ENCODE data around the gene TIAM2. TPM values are rescaled to one million over a fixed set of nuclear protein-coding genes. Genes with fewer than 3 reads are reported as not detected.

The TIAM2 gene
- total and polyA plus RNA-seq, 2 experiments from 2014 or later = 14.2 to 24.4 TPM

DNA sequence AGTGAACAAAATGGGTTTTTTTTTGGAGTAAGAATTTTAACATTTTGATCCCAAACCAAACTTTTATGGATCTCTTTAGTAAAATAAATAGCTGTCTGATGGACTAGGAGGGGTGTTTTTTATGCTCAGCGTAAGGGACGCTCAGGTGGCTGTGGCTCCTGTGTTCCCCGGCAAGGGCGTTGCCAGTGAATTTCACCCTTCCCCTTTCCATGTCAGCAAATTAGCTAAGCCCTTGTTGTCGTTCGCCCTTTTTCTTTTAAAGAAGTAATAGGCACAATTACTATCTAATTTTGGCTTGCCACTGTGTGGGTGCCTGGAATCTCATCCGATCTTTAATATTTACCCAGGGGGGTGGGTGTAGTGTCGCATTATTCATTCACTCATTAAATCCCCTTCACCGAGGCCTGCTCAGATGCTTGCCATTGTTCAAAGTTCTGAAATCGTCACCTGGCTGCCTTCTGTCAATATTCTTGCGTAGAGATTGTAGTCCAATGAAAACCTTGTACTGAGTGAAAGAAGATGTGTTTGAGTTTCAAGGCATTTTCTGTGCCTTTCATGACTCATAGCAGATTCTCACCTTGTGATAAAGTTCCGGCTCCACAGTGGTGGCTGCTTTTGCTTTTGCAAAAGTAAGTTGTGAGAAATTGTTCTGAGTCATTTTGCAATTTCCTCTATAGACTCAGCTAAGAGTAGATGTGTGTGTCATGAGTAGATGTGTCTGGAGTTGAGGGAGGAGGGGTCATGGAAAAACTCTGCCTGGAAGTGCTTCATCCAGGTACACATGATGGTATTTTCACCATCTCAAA, 228.7 kb downstream of the TIAM2 start:
- Histone ChIP-seq H3K79me2 (replicated peaks; ENCODE audit: insufficient read depth) (no peaks in the 10 kb centered on the region), H3K27me3 (ENCODE audit: insufficient read depth) (no peaks in the 10 kb centered on the region), H2AFZ (no peak overlapping the region), H3K9me2 (ENCODE audit: insufficient read depth) (no peaks in the 10 kb centered on the region), H3K27ac (ENCODE audit: low read depth) (0 out of 2 replicates have a peak overlapping the region, but pooled peaks have one; percentile 19), H3K4me2 (no peak overlapping the region), H3F3A (replicated peaks; ENCODE audit: low read depth) (no peaks in the 10 kb centered on the region), H3K4me3 (no peak overlapping the region), H3K4me1 (ENCODE audit: insufficient read depth) (peaks cover 10% of the 10 kb centered on the region; the same call in 1 of the 2 replicates), H3K36me3 (ENCODE audit: insufficient read depth) (no peaks in the 10 kb centered on the region), H4K20me1 (replicated peaks; ENCODE audit: insufficient read depth) (no peaks in the 10 kb centered on the region)
- TF ChIP-seq EZH2phosphoT487 (IDR thresholded peaks at IDR 0.05; ENCODE audit: unreplicated experiment) = no peak
- TF ChIP-seq, protein P1, sequence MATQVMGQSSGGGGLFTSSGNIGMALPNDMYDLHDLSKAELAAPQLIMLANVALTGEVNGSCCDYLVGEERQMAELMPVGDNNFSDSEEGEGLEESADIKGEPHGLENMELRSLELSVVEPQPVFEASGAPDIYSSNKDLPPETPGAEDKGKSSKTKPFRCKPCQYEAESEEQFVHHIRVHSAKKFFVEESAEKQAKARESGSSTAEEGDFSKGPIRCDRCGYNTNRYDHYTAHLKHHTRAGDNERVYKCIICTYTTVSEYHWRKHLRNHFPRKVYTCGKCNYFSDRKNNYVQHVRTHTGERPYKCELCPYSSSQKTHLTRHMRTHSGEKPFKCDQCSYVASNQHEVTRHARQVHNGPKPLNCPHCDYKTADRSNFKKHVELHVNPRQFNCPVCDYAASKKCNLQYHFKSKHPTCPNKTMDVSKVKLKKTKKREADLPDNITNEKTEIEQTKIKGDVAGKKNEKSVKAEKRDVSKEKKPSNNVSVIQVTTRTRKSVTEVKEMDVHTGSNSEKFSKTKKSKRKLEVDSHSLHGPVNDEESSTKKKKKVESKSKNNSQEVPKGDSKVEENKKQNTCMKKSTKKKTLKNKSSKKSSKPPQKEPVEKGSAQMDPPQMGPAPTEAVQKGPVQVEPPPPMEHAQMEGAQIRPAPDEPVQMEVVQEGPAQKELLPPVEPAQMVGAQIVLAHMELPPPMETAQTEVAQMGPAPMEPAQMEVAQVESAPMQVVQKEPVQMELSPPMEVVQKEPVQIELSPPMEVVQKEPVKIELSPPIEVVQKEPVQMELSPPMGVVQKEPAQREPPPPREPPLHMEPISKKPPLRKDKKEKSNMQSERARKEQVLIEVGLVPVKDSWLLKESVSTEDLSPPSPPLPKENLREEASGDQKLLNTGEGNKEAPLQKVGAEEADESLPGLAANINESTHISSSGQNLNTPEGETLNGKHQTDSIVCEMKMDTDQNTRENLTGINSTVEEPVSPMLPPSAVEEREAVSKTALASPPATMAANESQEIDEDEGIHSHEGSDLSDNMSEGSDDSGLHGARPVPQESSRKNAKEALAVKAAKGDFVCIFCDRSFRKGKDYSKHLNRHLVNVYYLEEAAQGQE (IDR thresholded peaks at IDR 0.05; ENCODE audit: unreplicated experiment) = no peak
- TF ChIP-seq, protein P2, sequence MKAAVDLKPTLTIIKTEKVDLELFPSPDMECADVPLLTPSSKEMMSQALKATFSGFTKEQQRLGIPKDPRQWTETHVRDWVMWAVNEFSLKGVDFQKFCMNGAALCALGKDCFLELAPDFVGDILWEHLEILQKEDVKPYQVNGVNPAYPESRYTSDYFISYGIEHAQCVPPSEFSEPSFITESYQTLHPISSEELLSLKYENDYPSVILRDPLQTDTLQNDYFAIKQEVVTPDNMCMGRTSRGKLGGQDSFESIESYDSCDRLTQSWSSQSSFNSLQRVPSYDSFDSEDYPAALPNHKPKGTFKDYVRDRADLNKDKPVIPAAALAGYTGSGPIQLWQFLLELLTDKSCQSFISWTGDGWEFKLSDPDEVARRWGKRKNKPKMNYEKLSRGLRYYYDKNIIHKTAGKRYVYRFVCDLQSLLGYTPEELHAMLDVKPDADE (IDR thresholded peaks at IDR 0.05) = no peak
- TF ChIP-seq ZNF331 (CRISPR knock-in tag; IDR thresholded peaks at IDR 0.05; ENCODE audit: low read depth) = no peak
- TF ChIP-seq, protein P3, sequence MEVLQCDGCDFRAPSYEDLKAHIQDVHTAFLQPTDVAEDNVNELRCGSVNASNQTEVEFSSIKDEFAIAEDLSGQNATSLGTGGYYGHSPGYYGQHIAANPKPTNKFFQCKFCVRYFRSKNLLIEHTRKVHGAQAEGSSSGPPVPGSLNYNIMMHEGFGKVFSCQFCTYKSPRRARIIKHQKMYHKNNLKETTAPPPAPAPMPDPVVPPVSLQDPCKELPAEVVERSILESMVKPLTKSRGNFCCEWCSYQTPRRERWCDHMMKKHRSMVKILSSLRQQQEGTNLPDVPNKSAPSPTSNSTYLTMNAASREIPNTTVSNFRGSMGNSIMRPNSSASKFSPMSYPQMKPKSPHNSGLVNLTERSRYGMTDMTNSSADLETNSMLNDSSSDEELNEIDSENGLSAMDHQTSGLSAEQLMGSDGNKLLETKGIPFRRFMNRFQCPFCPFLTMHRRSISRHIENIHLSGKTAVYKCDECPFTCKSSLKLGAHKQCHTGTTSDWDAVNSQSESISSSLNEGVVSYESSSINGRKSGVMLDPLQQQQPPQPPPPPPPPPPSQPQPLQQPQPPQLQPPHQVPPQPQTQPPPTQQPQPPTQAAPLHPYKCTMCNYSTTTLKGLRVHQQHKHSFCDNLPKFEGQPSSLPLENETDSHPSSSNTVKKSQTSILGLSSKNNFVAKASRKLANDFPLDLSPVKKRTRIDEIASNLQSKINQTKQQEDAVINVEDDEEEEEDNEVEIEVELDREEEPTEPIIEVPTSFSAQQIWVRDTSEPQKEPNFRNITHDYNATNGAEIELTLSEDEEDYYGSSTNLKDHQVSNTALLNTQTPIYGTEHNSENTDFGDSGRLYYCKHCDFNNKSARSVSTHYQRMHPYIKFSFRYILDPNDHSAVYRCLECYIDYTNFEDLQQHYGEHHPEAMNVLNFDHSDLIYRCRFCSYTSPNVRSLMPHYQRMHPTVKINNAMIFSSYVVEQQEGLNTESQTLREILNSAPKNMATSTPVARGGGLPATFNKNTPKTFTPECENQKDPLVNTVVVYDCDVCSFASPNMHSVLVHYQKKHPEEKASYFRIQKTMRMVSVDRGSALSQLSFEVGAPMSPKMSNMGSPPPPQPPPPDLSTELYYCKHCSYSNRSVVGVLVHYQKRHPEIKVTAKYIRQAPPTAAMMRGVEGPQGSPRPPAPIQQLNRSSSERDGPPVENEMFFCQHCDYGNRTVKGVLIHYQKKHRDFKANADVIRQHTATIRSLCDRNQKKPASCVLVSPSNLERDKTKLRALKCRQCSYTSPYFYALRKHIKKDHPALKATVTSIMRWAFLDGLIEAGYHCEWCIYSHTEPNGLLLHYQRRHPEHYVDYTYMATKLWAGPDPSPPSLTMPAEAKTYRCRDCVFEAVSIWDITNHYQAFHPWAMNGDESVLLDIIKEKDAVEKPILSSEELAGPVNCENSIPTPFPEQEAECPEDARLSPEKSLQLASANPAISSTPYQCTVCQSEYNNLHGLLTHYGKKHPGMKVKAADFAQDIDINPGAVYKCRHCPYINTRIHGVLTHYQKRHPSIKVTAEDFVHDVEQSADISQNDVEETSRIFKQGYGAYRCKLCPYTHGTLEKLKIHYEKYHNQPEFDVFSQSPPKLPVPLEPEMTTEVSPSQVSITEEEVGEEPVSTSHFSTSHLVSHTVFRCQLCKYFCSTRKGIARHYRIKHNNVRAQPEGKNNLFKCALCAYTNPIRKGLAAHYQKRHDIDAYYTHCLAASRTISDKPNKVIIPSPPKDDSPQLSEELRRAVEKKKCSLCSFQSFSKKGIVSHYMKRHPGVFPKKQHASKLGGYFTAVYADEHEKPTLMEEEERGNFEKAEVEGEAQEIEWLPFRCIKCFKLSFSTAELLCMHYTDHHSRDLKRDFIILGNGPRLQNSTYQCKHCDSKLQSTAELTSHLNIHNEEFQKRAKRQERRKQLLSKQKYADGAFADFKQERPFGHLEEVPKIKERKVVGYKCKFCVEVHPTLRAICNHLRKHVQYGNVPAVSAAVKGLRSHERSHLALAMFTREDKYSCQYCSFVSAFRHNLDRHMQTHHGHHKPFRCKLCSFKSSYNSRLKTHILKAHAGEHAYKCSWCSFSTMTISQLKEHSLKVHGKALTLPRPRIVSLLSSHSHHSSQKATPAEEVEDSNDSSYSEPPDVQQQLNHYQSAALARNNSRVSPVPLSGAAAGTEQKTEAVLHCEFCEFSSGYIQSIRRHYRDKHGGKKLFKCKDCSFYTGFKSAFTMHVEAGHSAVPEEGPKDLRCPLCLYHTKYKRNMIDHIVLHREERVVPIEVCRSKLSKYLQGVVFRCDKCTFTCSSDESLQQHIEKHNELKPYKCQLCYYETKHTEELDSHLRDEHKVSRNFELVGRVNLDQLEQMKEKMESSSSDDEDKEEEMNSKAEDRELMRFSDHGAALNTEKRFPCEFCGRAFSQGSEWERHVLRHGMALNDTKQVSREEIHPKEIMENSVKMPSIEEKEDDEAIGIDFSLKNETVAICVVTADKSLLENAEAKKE (CRISPR knock-in tag; IDR thresholded peaks at IDR 0.05) = no peak
- TF ChIP-seq NANOG (IDR thresholded peaks at IDR 0.05; ENCODE audit: borderline replicate concordance) = no peak
- no peak for TF ChIP-seq JUNB (IDR thresholded peaks at IDR 0.05; ENCODE audit: unreplicated experiment)
- TF ChIP-seq EZH2 (IDR thresholded peaks at IDR 0.05; ENCODE audit: low read depth, unreplicated experiment) = no peak
- no peak for TF ChIP-seq POLR2AphosphoS5 (IDR thresholded peaks at IDR 0.05; ENCODE audit: low read depth)
- no peak for TF ChIP-seq CREB1 (CRISPR knock-in tag; IDR thresholded peaks at IDR 0.05; ENCODE audit: low read depth)
- TF ChIP-seq, protein P4, sequence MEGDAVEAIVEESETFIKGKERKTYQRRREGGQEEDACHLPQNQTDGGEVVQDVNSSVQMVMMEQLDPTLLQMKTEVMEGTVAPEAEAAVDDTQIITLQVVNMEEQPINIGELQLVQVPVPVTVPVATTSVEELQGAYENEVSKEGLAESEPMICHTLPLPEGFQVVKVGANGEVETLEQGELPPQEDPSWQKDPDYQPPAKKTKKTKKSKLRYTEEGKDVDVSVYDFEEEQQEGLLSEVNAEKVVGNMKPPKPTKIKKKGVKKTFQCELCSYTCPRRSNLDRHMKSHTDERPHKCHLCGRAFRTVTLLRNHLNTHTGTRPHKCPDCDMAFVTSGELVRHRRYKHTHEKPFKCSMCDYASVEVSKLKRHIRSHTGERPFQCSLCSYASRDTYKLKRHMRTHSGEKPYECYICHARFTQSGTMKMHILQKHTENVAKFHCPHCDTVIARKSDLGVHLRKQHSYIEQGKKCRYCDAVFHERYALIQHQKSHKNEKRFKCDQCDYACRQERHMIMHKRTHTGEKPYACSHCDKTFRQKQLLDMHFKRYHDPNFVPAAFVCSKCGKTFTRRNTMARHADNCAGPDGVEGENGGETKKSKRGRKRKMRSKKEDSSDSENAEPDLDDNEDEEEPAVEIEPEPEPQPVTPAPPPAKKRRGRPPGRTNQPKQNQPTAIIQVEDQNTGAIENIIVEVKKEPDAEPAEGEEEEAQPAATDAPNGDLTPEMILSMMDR (conservative IDR thresholded peaks at IDR 0.05; ENCODE audit: low read depth in 2 of 2) = no peak
- TF ChIP-seq STAT1 (IDR thresholded peaks at IDR 0.05; ENCODE audit: unreplicated experiment) = no peak
- TF ChIP-seq ZNF114 (CRISPR knock-in tag; IDR thresholded peaks at IDR 0.05) = no peak
- Mint-ChIP-seq H3K4me1 (peaks cover 37% of the 10 kb centered on the region), H3K9me3 (no peaks in the 10 kb centered on the region), H3K27me3 (ENCODE audit: insufficient read depth, low read depth, poor library complexity) (peaks cover 5% of the 10 kb centered on the region), H3K27ac (no peak overlapping the region), H3K4me3 (no peak overlapping the region), H3K36me3 (ENCODE audit: low read depth) (peaks cover 7% of the 10 kb centered on the region)
- ATAC-seq (no peak), DNase-seq (ENCODE audit: low spot score) (no peak)
